ENCODE data around the gene ATP8A2.

ATP8A2 gene

GRCh38 chr13:25455146-25455545 is 83.4 kb downstream of the ATP8A2 start:
- Mint-ChIP-seq H3K9me3 (peaks cover 6% of the 10 kb centered on the region), H3K4me1 (no peaks in the 10 kb centered on the region), H3K4me3 (no peak overlapping the region), H3K27ac (no peak overlapping the region), H3K36me3 (ENCODE audit: low read depth) (no peaks in the 10 kb centered on the region), H3K27me3 (ENCODE audit: low read depth, poor library complexity) (peaks cover 10% of the 10 kb centered on the region)
- TF ChIP-seq, protein P1, sequence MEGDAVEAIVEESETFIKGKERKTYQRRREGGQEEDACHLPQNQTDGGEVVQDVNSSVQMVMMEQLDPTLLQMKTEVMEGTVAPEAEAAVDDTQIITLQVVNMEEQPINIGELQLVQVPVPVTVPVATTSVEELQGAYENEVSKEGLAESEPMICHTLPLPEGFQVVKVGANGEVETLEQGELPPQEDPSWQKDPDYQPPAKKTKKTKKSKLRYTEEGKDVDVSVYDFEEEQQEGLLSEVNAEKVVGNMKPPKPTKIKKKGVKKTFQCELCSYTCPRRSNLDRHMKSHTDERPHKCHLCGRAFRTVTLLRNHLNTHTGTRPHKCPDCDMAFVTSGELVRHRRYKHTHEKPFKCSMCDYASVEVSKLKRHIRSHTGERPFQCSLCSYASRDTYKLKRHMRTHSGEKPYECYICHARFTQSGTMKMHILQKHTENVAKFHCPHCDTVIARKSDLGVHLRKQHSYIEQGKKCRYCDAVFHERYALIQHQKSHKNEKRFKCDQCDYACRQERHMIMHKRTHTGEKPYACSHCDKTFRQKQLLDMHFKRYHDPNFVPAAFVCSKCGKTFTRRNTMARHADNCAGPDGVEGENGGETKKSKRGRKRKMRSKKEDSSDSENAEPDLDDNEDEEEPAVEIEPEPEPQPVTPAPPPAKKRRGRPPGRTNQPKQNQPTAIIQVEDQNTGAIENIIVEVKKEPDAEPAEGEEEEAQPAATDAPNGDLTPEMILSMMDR (IDR thresholded peaks at IDR 0.05), result no peak
- DNase-seq, result no peak

- Mint-ChIP-seq H3K4me3 (no peak overlapping the region), H3K4me1 (no peaks in the 10 kb centered on the region), H3K36me3 (ENCODE audit: low read depth) (no peaks in the 10 kb centered on the region), H3K9me3 (no peaks in the 10 kb centered on the region), H3K27ac (no peak overlapping the region), H3K27me3 (ENCODE audit: low read depth, poor library complexity) (peaks cover 10% of the 10 kb centered on the region)
- TF ChIP-seq, protein P1 (IDR thresholded peaks at IDR 0.05), result no peak
- DNase-seq, result no peak
These were observed 85.8 kb downstream of the ATP8A2 start for GRCh38 chr13:25457566-25457965.

- Mint-ChIP-seq H3K36me3 (ENCODE audit: low read depth) (no peaks in the 10 kb centered on the region), H3K27ac (no peak overlapping the region), H3K4me1 (no peaks in the 10 kb centered on the region), H3K4me3 (no peak overlapping the region), H3K9me3 (no peaks in the 10 kb centered on the region), H3K27me3 (ENCODE audit: low read depth, poor library complexity) (peaks cover 33% of the 10 kb centered on the region)
- TF ChIP-seq, protein P1 (IDR thresholded peaks at IDR 0.05), result no peak
- DNase-seq, result no peak
These were observed 90.7 kb downstream of the ATP8A2 start for GRCh38 chr13:25462301-25463125.

GRCh38 chr13:25463496-25463895 is 91.7 kb downstream of the ATP8A2 start:
- no peak overlapping the region for H3K4me3 Mint-ChIP-seq
- H3K27ac Mint-ChIP-seq, result no peak overlapping the region
- no peaks in the 10 kb centered on the region for H3K4me1 Mint-ChIP-seq
- H3K9me3 Mint-ChIP-seq, result peaks cover 5% of the 10 kb centered on the region
- DNase-seq, result no peak
- peaks cover 40% of the 10 kb centered on the region for H3K27me3 Mint-ChIP-seq (ENCODE audit: low read depth, poor library complexity)
- no peaks in the 10 kb centered on the region for H3K36me3 Mint-ChIP-seq (ENCODE audit: low read depth)
- TF ChIP-seq, protein P1 (IDR thresholded peaks at IDR 0.05), result no peak

DNA sequence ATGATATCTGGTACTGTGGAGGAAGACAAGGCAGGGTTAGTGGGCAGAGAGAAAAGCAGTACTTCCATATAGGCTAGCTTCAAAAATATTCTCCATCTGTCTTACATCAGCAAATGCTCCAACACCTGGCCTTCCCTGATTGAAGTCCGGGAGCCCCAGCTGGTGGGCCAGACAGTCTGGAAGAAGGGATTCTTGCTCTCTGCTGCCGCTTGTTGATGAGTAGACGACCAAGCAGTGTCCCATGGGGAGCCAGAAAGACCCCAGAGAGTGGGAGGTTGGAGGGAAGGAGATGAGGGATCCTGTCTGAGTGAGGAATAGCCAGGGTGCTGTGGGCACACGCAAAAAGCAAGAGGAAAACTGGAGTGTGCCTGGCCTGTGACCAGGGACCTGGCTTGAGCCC is 95.1 kb downstream of the ATP8A2 start:
- no peak for DNase-seq
- TF ChIP-seq, protein P1 (IDR thresholded peaks at IDR 0.05), result no peak
- H3K36me3 Mint-ChIP-seq (ENCODE audit: low read depth), result no peaks in the 10 kb centered on the region
- peaks cover 9% of the 10 kb centered on the region for H3K4me1 Mint-ChIP-seq
- H3K9me3 Mint-ChIP-seq, result peaks cover 5% of the 10 kb centered on the region
- H3K4me3 Mint-ChIP-seq, result no peak overlapping the region
- H3K27me3 Mint-ChIP-seq (ENCODE audit: low read depth, poor library complexity), result peaks cover 68% of the 10 kb centered on the region
- no peak overlapping the region for H3K27ac Mint-ChIP-seq

Measured in nephron progenitor cell (in vitro differentiated cells).